NCI-H2029 (cell line): ENCODE results near the gene DDX20.
"Not testable (repeated sequence)": the region's sequence is repeated elsewhere in the genome, so short reads cannot be mapped to it uniquely, and the experiment has no call there.

ENCODE experiments used
- DNase-seq: peaks from one replicate; lab custom pipeline; 2025; lab: John Stamatoyannopoulos, UW

The DDX20 gene

GRCh38 chr1:111789666-111790316 lies 34.1 kb downstream of the DDX20 start:
- DNase-seq = no peak

DNA sequence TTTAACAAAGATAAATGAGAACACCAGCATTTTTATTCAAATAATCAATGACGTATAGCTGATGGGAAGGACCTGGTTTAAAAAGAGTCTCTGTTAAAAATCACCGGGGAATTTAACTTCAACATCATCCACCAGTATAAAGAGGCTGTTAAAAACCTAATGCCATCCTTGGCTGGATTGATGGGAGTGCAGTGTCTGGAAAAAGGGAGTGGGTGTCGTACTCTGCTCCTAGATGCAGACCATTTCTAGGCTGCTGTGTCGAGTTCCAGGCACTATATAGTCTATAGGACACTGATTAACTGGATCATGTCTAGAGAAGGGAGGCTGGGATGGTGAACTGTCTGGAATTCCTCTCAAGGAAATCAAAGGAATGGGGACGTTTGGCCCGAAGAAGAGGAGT lies 36.1 kb downstream of the DDX20 start:
- DNase-seq = no peak

- no peak for DNase-seq
Observed at GRCh38 chr1:111792249-111792648, 36.5 kb downstream of the DDX20 start.

- no peak for DNase-seq
Observed at GRCh38 chr1:111793923-111794322, 38.2 kb downstream of the DDX20 start.

- DNase-seq = no peak
Observed at GRCh38 chr1:111795401-111795800, 39.7 kb downstream of the DDX20 start.

GRCh38 chr1:111798580-111798979 lies 42.9 kb downstream of the DDX20 start:
- DNase-seq = no peak

GRCh38 chr1:111799722-111800121 lies 44.0 kb downstream of the DDX20 start:
- DNase-seq = not testable (repeated sequence)

DNA sequence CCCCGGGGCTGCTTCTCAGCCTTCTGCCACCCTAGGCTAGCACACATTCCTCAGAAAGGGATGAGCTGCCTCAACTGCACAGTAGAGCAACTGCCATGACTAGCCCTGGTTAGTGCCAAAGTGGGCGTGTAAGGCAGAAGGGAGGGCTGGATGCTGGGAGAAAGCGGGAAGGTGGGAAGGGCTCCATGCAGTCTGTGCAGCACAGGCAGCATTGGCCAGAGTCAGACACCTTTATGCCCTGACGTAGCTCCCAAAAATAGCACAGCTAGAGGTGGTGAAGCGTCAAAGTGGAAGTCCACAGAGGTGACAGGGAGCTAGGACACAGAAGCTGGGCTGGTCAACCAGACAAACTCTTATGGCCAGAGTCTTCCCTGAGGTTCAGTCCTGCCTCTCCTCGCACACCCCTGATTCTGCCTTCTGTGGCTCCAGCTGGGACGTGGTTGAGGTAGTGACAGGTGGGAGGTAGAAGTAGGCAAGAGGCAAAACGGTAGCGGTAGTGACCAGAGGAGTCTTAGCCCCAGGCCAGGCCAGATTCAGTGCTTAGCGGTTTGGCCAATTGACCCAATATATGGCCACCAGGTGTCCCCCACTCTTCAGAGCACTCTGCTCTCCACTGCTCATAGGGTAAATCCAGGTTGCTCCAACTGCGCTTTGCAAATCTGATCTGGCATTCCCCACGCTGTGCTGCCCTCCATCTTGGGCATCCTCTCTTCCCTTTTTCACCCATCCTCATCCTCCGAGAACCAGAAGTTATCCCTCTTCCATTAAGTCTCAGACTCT lies 45.6 kb downstream of the DDX20 start:
- DNase-seq = no peak

- no peak for DNase-seq
Observed at GRCh38 chr1:111802110-111802509, 46.4 kb downstream of the DDX20 start.

DNA sequence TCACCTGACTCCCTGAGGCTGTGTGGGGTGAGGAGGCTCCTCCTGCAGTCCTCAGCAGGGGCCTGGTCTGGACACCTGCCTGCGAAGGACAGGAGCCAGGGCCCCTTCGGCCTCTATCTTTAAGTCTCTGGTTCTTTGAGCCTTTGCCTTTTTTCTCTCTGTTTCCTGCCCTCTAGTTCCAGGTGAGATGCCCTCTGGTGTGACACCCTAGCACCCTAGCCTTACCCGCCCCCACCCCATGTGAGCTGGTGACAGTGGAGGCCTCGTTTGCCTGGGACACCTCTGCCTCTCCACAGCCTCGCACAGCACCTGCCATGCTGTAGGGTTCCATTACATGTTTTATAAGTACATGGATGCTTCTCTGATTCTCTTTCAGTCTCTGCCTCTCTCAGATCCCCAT lies 47.3 kb downstream of the DDX20 start:
- no peak for DNase-seq

GRCh38 chr1:111803951-111804350 lies 48.2 kb downstream of the DDX20 start:
- no peak for DNase-seq

- DNase-seq = no peak
Observed at GRCh38 chr1:111804776-111805175, 49.1 kb downstream of the DDX20 start.

GRCh38 chr1:111805251-111805650 lies 49.5 kb downstream of the DDX20 start:
- no peak for DNase-seq

DNA sequence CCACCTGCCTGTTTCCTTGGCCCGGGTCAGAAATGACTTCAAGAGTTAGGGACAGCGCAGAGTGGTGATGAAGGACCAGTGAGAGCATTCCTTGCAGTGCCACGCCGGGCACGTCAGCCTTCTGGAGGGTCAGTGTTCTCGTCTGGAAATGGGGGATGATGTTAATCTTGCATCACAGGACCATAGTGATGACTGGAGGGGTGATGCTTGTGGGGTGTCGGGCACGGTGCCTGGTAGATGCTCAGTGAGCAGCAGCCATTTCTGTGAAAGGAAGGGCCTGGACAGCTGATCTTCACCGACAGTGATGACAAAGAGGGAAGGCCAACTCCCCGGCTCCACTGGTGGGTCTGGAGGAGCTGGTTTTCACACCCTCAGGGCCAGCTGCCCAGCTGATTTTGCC lies 56.2 kb downstream of the DDX20 start:
- no peak for DNase-seq

- DNase-seq = no peak
Observed at GRCh38 chr1:111812306-111812705, 56.6 kb downstream of the DDX20 start.

DNA sequence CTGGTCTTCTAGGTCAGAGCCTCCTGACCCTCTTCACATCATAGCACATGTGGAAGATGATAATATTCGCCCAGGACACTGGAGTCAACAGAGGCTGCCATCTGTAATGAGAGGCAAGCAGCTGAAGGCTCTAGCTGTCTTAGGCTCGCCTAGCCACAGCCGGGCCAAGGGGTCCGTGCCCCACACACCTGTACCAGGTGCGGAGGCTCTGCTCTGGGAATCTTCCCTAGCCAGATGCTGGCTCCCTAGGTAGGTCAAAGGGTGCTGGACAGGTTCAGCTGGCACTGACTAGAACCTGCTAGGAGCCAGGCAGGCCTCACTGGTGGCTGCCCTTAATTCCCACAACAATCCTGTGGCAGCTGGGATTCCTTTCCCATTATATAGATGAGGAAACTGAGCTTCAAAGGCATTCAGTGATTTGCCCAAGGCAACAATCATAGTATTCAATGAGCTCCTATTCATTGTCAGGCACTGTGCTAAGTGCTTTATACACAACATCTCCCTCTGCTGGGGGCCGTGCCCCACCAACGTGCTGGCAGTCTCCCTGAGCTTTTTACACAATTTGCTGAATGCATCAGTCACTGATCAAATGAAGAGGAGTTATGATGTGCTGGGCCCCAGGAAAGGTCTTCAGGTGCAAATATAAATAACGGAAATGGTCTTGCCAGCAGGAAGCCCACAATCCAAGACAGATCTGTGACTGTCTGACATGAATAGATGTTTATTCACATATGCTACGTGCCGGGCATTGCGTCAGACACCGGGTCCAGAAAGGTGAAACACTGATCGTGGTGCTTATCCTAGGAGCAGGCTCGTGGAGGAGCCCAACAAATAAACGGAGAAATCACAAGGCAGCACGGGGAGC lies 58.0 kb downstream of the DDX20 start:
- DNase-seq = no peak

DNA sequence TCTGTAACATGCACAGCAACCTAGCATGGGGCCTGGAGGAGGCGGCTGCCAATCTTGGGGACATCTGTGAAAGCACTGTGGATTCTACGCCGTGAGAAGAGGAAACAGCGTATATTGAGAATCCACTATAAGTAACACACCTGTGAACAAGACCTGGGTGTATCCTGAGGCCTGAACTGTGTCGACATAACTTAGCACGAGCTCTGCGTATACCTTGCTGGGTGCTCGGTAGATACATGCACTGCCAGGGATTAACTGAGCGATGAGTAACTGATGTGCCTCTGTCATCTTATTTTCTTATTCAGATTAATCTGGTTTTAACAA lies 58.6 kb downstream of the DDX20 start:
- DNase-seq = no peak

DNA sequence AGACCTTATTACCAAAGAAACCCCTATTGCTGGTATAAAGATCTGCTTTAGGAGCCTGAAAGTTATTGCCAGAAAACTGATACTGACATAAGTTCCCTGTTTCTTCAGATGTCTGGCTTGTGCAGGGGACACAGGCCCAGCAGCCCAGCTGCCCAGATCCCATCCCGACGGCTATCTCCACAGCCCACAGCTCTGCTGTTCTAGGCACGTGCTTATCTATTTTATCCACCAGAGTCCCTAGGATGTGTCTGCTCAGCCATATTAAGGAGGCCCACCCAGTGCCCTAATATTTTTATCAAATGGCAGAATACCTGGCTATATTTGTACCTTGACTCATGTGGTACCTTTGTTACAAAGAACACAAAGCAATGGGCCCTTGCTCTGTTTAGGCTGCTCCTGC lies 58.9 kb downstream of the DDX20 start:
- no peak for DNase-seq
